OCI-LY7 (cell line): ENCODE results near the gene PGP. TPM values are rescaled to one million over a fixed set of nuclear protein-coding genes. Genes with fewer than 3 reads are reported as not detected.

Experiments
- BruUV-seq: library from RNA; stranded (reverse); fragments of 400-500 nt; replicated peaks from 2 replicates; lab custom pipeline; 2021; lab: Mats Ljungman, UMichigan
- CTCF ChIA-PET: fragments of 300-600 bp; sonication (Branson Sonifier 250); formaldehyde crosslinking; loops from one replicate; lab custom pipeline; 2022; ENCODE audit warnings: antibody characterized with exemption; ENCODE audit not compliant: unreplicated experiment; lab: Charles Lee
- POLR2A ChIA-PET: fragments of 300-600 bp; sonication (Branson Sonifier 250); formaldehyde crosslinking; loops from one replicate; lab custom pipeline; 2022; ENCODE audit warnings: antibody characterized with exemption; lab: Charles Lee
- DNase-seq: peaks from one replicate; pipeline ENCODE4 v3.0.0-alpha.2; 2015; ENCODE audit warnings: low spot score
- H2AFZ ChIP-seq: fragments of 200-600 bp; sonication (generic), shearing (Covaris generic); 2 replicates; pipeline ENCODE4 v1.6.1; 2014; ENCODE audit warnings: mild to moderate bottlenecking, antibody characterized with exemption, low read length, moderate library complexity
- H3K27ac ChIP-seq: fragments of 200-600 bp; sonication (generic); 2 replicates; pipeline ENCODE4 v1.5.1; 2014; ENCODE audit warnings: mixed run types, low read depth, mild to moderate bottlenecking, moderate library complexity, low read length, inconsistent platforms; ENCODE audit not compliant: poor library complexity, severe bottlenecking
- H3K36me3 ChIP-seq: fragments of 200-600 bp; sonication (generic); 2 replicates; pipeline ENCODE4 v1.6.1; 2014; ENCODE audit warnings: mild to moderate bottlenecking, antibody characterized with exemption, low read length, moderate library complexity, mixed read lengths; ENCODE audit not compliant: insufficient read depth
- H3K4me1 ChIP-seq: fragments of 200-600 bp; sonication (generic); 2 replicates; pipeline ENCODE4 v1.5.1; 2014; ENCODE audit warnings: mild to moderate bottlenecking, low read length; ENCODE audit not compliant: insufficient read depth, poor library complexity, severe bottlenecking
- H3K4me2 ChIP-seq: fragments of 200-600 bp; sonication (generic); 2 replicates; pipeline ENCODE4 v1.6.1; 2014; ENCODE audit warnings: mild to moderate bottlenecking, low read length
- H3K4me3 ChIP-seq: fragments of 200-600 bp; sonication (generic); 2 replicates; pipeline ENCODE4 v1.5.1; 2014; ENCODE audit warnings: mild to moderate bottlenecking, low read depth, low read length; ENCODE audit not compliant: poor library complexity, severe bottlenecking
- H3K79me2 ChIP-seq: fragments of 200-600 bp; sonication (generic); 2 replicates; pipeline ENCODE4 v1.6.1; 2016; ENCODE audit warnings: low read depth, mild to moderate bottlenecking, low read length, moderate library complexity, mixed read lengths; ENCODE audit not compliant: insufficient read depth
- H3K9me2 ChIP-seq: fragments of 200-600 bp; sonication (generic); 2 replicates; pipeline ENCODE4 v1.6.1; 2016; ENCODE audit warnings: mild to moderate bottlenecking, low read length, mixed read lengths; ENCODE audit not compliant: insufficient read depth
- H3K9me3 ChIP-seq: fragments of 200-600 bp; sonication (generic); 2 replicates; pipeline ENCODE4 v1.6.1; 2014; ENCODE audit warnings: mild to moderate bottlenecking, mixed run types, low read length, mixed read lengths
- H4K20me1 ChIP-seq: fragments of 200-600 bp; sonication (generic); 2 replicates; pipeline ENCODE4 v1.6.1; 2014; ENCODE audit warnings: mild to moderate bottlenecking, antibody characterized with exemption, low read length, moderate library complexity, mixed read lengths; ENCODE audit not compliant: insufficient read depth
- CTCF ChIP-seq: fragments of 200-600 bp; sonication (generic); conservative IDR thresholded peaks from 2 replicates; pipeline ENCODE4 v1.5.1; 2014; ENCODE audit warnings: mild to moderate bottlenecking, antibody characterized with exemption, low read length, moderate library complexity, mixed read lengths
- EZH2phosphoT487 ChIP-seq: fragments of 200-600 bp; sonication (generic); IDR thresholded peaks from 2 replicates; pipeline ENCODE4 v1.6.1; 2018; ENCODE audit warnings: low read depth, borderline replicate concordance, mild to moderate bottlenecking, mixed run types, antibody characterized with exemption, low read length, moderate library complexity, mixed read lengths
- intact Hi-C: fragments of 100-400 bp; cut with micrococcal nuclease; formaldehyde crosslinking; loops from one replicate; pipeline ENCODE4 v1.10.0; 2022; ENCODE audit not compliant: unreplicated experiment
- total RNA-seq, 2 experiments: library from RNA; depleted of rRNA in 1 of 2; stranded (reverse); fragments of >200 nt in 1 of 2; shearing (Covaris generic) in 1 of 2; gene quantifications; 2 replicates each; pipeline ENCODE4 v1.2.3, GENCODE V29; 2014 to 2022

Gene PGP
- total RNA-seq, 2 experiments from 2014 or later: 37.9 to 44.2 TPM

- DNase-seq: no peak
- H3K36me3 ChIP-seq: peaks cover 46% of the 10 kb centered on the region
- BruUV-seq: no TSS peak
- H3K4me3 ChIP-seq: no peak overlapping the region
- H3K79me2 ChIP-seq: peaks cover 26% of the 10 kb centered on the region; the same call in 1 of the 2 replicates
- H3K4me2 ChIP-seq: no peak overlapping the region
- H3K27ac ChIP-seq: no peak overlapping the region
- peaks cover 13% of the 10 kb centered on the region; the same call in 1 of the 2 replicates for H4K20me1 ChIP-seq
- no peak for TF ChIP-seq CTCF
- no peak for TF ChIP-seq EZH2phosphoT487
- peaks cover 31% of the 10 kb centered on the region for H3K4me1 ChIP-seq
- ChIA-PET POLR2A (no interaction called here), CTCF (no interaction called here)
- intact Hi-C loops: no loop called here
- no peaks in the 10 kb centered on the region for H3K9me2 ChIP-seq
- no peaks in the 10 kb centered on the region for H3K9me3 ChIP-seq
- H2AFZ ChIP-seq: no peak overlapping the region
These were observed 5.2 kb downstream of the PGP start for GRCh38 chr16:2209258-2210008.

GRCh38 chr16:2208772-2209171, 5.9 kb downstream of the PGP start:
- no peak for DNase-seq
- intact Hi-C loops: no loop called here
- no peaks in the 10 kb centered on the region for H3K9me2 ChIP-seq
- no peak overlapping the region for H2AFZ ChIP-seq
- H3K27ac ChIP-seq: no peak overlapping the region
- peaks cover 13% of the 10 kb centered on the region; the same call in 1 of the 2 replicates for H4K20me1 ChIP-seq
- H3K36me3 ChIP-seq: peaks cover 46% of the 10 kb centered on the region
- H3K4me1 ChIP-seq: peaks cover 31% of the 10 kb centered on the region
- ChIA-PET CTCF (no interaction called here), POLR2A (interaction anchor here (1.3 kb wide), 1 partner anchor 68 kb away, joined by 3 read pairs; no protein-coding TSS in a partner anchor)
- H3K9me3 ChIP-seq: no peaks in the 10 kb centered on the region
- BruUV-seq: no TSS peak
- no peak overlapping the region for H3K4me2 ChIP-seq
- no peak for TF ChIP-seq EZH2phosphoT487
- no peak for TF ChIP-seq CTCF
- H3K79me2 ChIP-seq: peaks cover 25% of the 10 kb centered on the region; the same call in 1 of the 2 replicates
- no peak overlapping the region for H3K4me3 ChIP-seq

- Histone ChIP-seq H3K9me3 (no peaks in the 10 kb centered on the region), H3K4me3 (no peak overlapping the region), H3K27ac (no peak overlapping the region), H3K9me2 (no peaks in the 10 kb centered on the region), H3K4me2 (no peak overlapping the region), H3K4me1 (peaks cover 31% of the 10 kb centered on the region), H3K79me2 (peaks cover 21% of the 10 kb centered on the region; the same call in 1 of the 2 replicates), H4K20me1 (peaks cover 9% of the 10 kb centered on the region; the same call in 1 of the 2 replicates), H2AFZ (no peak overlapping the region), H3K36me3 (peaks cover 46% of the 10 kb centered on the region)
- intact Hi-C loops: no loop called here
- no TSS peak for BruUV-seq
- CTCF ChIA-PET: no interaction called here
- no peak for TF ChIP-seq CTCF
- TF ChIP-seq EZH2phosphoT487: no peak
- no peak for DNase-seq
- POLR2A ChIA-PET: interaction anchor here (1.3 kb wide), 1 partner anchor 68 kb away, joined by 3 read pairs; no protein-coding TSS in a partner anchor
These were observed 6.3 kb downstream of the PGP start for GRCh38 chr16:2208308-2208707.
